Endothelial cell (in vitro differentiated cells): ENCODE data around the gene ZHX3. TPM values are rescaled to one million over a fixed set of nuclear protein-coding genes. Genes with fewer than 3 reads are reported as not detected.

Experiments
- DNase-seq: peaks from one replicate; pipeline ENCODE4 v3.0.0; 2021; ENCODE audit warnings: low spot score
- H3K27ac Mint-ChIP-seq: one replicate; pipeline ENCODE4 v1.8.0; 2021; ENCODE audit warnings: mixed read lengths, inconsistent platforms; ENCODE audit not compliant: unreplicated experiment
- H3K27me3 Mint-ChIP-seq: one replicate; pipeline ENCODE4 v1.8.0; 2021; ENCODE audit warnings: mild to moderate bottlenecking, moderate library complexity, mixed read lengths, inconsistent platforms; ENCODE audit not compliant: unreplicated experiment
- H3K36me3 Mint-ChIP-seq: one replicate; pipeline ENCODE4 v1.8.0; 2021; ENCODE audit warnings: mild to moderate bottlenecking, low read depth, mixed read lengths, inconsistent platforms; ENCODE audit not compliant: unreplicated experiment
- H3K4me1 Mint-ChIP-seq: one replicate; pipeline ENCODE4 v1.8.0; 2021; ENCODE audit warnings: mild to moderate bottlenecking, mixed read lengths, inconsistent platforms; ENCODE audit not compliant: unreplicated experiment
- H3K4me3 Mint-ChIP-seq: one replicate; pipeline ENCODE4 v1.8.0; 2021; ENCODE audit warnings: mild to moderate bottlenecking, mixed read lengths, inconsistent platforms; ENCODE audit not compliant: unreplicated experiment
- H3K9me3 Mint-ChIP-seq: one replicate; pipeline ENCODE4 v1.8.0; 2021; ENCODE audit warnings: mixed read lengths, inconsistent platforms; ENCODE audit not compliant: unreplicated experiment
- CTCF ChIP-seq: fragments of 200-600 bp; sonication (generic); IDR thresholded peaks from one replicate; pipeline ENCODE4 v1.5.0; 2021; ENCODE audit warnings: antibody characterized with exemption; ENCODE audit not compliant: unreplicated experiment
- total RNA-seq: library from RNA; stranded (reverse); fragmentation: NEBNext Ultra II Directional; extraction: Animal tissue kit (Norgen Biotek cat#: 25700); gene quantifications from one replicate; pipeline ENCODE4 v1.2.1, GENCODE V29; 2021; ENCODE audit not compliant: unreplicated experiment

Gene ZHX3
- total RNA-seq, 1 donor from 2014 or later, result 20.9 TPM

- H3K27me3 Mint-ChIP-seq, result peaks cover 5% of the 10 kb centered on the region
- H3K27ac Mint-ChIP-seq, result no peak overlapping the region
- H3K36me3 Mint-ChIP-seq, result peaks cover 8% of the 10 kb centered on the region
- DNase-seq, result no peak
- peaks cover 6% of the 10 kb centered on the region for H3K4me1 Mint-ChIP-seq
- no peak for TF ChIP-seq CTCF
- H3K9me3 Mint-ChIP-seq, result no peaks in the 10 kb centered on the region
- no peak overlapping the region for H3K4me3 Mint-ChIP-seq
Observed at GRCh38 chr20:41344938-41345728, 27.6 kb upstream of the ZHX3 start.

DNA sequence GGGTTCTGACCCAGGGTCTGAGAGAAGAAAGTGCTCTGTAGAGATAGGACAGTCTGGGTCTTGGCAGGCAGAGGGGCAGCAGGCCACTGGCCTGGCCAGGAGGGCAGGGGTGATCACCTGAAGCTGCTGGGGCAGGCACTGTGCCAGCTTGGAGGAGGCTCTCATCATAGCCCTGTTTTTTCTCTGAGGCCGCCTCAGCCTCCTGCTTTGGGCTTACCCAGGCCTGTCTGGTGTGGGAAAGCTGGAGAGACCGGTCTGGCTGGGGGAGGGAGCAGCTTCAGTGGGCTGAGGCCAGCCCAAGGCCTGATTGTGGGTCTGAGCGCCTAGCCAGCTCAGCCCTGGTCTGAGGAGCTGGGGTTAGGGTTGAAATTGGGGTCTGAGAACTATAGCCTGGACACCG, 26.9 kb upstream of the ZHX3 start:
- DNase-seq, result no peak
- TF ChIP-seq CTCF, result no peak
- no peak overlapping the region for H3K27ac Mint-ChIP-seq
- H3K27me3 Mint-ChIP-seq, result peaks cover 5% of the 10 kb centered on the region
- H3K4me3 Mint-ChIP-seq, result no peak overlapping the region
- H3K4me1 Mint-ChIP-seq, result peaks cover 9% of the 10 kb centered on the region
- H3K9me3 Mint-ChIP-seq, result no peaks in the 10 kb centered on the region
- H3K36me3 Mint-ChIP-seq, result peaks cover 8% of the 10 kb centered on the region

DNA sequence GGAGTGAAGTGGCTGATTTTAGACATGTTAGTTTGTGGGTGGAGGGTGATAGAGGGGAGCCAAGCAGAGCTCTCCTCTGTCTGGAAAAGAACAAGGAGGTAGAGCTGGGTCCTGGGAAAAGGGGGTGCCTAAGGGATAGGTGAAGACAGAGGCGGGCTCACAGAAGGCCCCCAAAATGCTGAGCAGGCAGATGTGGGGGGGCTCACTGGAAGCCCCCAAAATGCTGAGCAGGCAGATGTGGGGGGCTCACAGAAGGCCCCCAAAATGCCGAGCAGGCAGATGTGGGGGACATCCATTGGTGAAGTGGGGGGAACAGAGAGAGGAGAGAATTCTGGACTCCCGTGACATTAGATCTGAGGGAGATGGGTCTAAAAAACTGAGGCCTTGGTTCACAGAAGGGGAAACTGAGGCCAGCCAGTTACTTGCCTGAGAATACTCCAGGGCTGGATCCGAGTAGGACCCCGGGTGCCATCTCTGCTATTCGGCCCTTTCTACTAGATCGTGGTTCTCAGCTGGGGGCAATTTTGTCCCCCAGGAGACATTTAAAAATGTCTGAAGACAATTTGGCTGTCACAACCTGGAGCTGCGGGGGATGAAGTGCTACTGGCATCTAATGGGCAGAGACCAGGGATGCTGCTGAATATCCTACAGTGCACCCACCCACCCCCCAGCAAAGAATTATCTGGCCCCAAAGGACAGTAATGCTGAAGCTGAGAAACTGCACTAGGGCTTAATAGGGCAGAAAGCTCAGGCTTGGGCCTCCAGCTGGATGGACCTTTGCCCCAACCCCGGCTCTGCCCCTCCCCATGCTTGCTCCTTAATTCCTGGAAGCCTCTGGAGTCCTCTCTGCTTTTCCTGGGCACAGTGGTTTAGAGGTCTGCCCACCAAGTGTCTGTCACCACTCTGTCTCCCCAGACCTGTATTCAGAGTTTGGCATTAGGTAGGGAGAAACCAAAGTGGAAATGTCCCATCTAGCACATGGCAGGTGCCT, 25.2 kb upstream of the ZHX3 start:
- Mint-ChIP-seq H3K27me3 (peaks cover 8% of the 10 kb centered on the region), H3K27ac (no peak overlapping the region), H3K36me3 (peaks cover 4% of the 10 kb centered on the region), H3K4me1 (peaks cover 10% of the 10 kb centered on the region), H3K9me3 (no peaks in the 10 kb centered on the region), H3K4me3 (no peak overlapping the region)
- no peak for TF ChIP-seq CTCF
- no peak for DNase-seq

GRCh38 chr20:41340327-41341055, 23.0 kb upstream of the ZHX3 start, which contains the start of gene LPIN3:
LPIN3 (plus strand) TSS chr20:41340821; CDS start chr20:41345804, 4,983 bp downstream.
- H3K4me1 Mint-ChIP-seq, result peaks cover 13% of the 10 kb centered on the region
- no peaks in the 10 kb centered on the region for H3K9me3 Mint-ChIP-seq
- H3K36me3 Mint-ChIP-seq, result no peaks in the 10 kb centered on the region
- TF ChIP-seq CTCF, result peak; percentile 62
- H3K27ac Mint-ChIP-seq, result peak within 1 kb of the TSS; percentile 70
- H3K4me3 Mint-ChIP-seq, result peak within 1 kb of the TSS; percentile 90
- DNase-seq, result peak; percentile 90
- peaks cover 7% of the 10 kb centered on the region for H3K27me3 Mint-ChIP-seq
